Ureter (tissue), 1 donor: ENCODE results near the gene SAMD15. TPM values are rescaled to one million over a fixed set of nuclear protein-coding genes. Genes with fewer than 3 reads are reported as not detected.
A peak's percentile ranks its signal among the peaks of the same experiment; 100 is the strongest.
"Not testable (repeated sequence)": the region's sequence is repeated elsewhere in the genome, so short reads cannot be mapped to it uniquely, and the experiment has no call there.

ENCODE experiments used
- DNase-seq: peaks from one replicate; pipeline ENCODE4 v3.0.0-alpha.2; 2020; ENCODE audit warnings: low spot score
- total RNA-seq: library from RNA; stranded (reverse); gene quantifications from one replicate; pipeline ENCODE4 v1.2.4, GENCODE V29; 2023
- donor health status: DM: yes; HTN: yes; CAD: no.

SAMD15 gene
- total RNA-seq, 1 donor from 2014 or later: 1.8 TPM

DNA sequence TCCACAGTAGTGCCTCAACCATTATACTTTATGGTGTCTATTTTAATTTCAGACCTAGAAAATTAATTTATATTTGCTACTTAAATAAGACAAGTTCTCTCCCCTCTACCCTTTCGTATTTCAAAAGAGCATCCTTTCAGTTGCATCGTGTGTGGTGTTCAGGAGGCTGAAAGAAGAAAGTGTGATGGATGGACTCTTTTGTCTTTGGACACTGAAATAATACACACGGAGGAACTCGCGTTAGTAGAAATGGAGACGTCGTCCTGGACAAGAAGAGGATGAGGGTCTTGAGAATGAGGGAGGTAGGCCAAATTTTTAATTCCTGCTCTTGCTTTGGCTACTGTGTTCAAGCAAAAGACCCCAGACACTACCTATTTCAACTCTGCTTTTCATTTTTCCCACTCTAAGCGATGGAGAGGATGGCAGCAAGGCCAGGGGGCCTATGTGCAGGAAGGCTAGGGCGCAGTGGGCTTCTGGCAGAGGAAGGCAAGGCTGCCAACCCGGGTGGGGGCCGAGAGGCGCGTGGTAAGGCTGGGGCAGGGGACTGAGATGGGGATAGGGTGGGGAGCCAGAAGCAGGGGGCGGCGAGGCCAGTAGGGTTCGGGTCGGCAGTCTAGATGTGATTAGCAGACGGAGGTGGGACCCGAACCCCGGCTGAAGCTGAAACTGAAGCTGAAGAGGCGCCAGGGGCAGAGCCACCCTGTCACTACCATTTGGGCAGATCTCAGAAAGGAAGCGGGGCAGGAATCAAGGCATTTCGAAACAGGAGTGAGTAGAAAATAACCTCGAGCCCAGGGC lies 1.0 kb upstream of the SAMD15 start:
- DNase-seq: peak; percentile 43

GRCh38 chr14:77377502-77377844 lies 294 bp downstream of the SAMD15 start:
- DNase-seq: no peak

- DNase-seq: no peak
These were observed 1.5 kb downstream of the SAMD15 start for GRCh38 chr14:77378701-77379100.

GRCh38 chr14:77390188-77390587 lies 13.0 kb downstream of the SAMD15 start:
- no peak for DNase-seq

- no peak for DNase-seq
These were observed 23.0 kb downstream of the SAMD15 start for GRCh38 chr14:77400216-77400615.

- DNase-seq: no peak
These were observed 26.6 kb downstream of the SAMD15 start for GRCh38 chr14:77403768-77404167.

DNA sequence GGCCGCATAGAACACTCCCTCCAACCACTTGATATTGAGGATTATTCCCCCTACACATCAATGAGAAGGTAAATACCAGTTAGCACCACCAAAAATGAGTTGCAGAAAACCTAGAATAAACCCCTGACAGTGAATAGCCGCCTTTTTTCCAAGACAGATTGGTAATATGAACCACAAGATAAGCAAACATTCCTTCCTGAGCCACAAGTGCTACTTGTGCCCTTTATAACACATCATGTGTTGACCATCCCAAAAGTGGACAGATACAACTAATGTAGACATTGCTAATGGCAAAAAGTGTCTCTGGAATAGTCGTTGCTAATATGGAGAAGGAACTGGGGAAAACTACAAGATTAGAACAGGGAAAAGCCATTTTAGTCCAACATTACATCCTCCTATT lies 28.9 kb downstream of the SAMD15 start:
- DNase-seq: no peak

DNA sequence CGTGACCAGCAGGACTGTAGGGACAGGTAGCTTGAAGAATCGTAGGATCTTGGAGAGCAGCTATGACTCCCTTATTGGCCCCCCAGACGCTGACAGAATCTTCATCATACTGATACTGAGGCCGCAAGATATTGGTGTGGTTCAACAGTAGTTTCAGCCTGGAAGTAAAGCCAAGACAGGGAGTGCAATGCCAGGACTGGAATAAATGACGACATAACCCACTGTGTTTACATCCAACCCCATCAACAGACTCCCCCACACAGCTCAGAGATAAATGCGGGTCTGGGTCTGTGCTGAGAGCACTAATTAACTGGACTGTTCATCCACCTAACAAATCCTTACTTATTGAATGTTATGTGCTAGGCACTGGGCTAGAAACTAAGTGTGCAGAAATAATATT lies 29.5 kb downstream of the SAMD15 start:
- no peak for DNase-seq

DNA sequence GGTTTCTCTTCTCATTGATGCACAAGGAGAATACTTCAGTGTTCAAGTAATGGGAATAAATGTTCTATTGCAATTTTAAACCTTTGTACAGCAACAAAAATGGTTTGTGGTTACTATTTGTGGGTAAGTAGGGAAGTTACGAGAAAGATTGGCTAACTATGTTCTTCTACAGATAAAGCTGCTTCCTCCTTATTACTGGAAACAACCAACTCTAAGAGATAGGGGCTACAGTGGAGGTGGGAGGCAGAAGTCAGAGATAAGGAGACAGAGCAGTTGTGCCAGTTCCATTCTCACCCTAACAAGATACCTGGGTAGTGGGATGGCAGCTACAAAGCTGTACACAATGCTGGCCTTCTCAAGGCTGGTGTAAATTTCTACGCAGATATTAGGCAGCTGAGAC lies 30.0 kb downstream of the SAMD15 start:
- DNase-seq: no peak

- no peak for DNase-seq
These were observed 32.0 kb downstream of the SAMD15 start for GRCh38 chr14:77409131-77409533.

GRCh38 chr14:77415403-77416030 lies 38.3 kb downstream of the SAMD15 start:
- DNase-seq: not testable (repeated sequence)

DNA sequence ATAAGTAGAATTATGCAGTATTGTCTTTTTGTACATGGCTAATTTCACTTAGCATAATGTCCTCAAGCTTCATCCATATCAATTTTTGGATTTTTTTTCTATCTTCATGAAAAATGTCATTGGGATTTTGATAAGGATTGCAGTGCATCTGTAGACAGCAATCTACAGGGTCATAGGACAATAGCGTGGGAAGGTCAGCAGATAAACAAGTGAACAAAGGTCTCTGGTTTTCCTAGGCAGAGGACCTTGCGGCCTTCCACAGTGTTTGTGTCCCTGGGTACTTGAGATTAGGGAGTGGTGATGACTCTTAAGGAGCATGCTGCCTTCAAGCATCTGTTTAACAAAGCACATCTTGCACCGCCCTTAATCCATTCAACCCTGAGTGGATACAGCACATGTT lies 38.9 kb downstream of the SAMD15 start:
- DNase-seq: not testable (repeated sequence)

DNA sequence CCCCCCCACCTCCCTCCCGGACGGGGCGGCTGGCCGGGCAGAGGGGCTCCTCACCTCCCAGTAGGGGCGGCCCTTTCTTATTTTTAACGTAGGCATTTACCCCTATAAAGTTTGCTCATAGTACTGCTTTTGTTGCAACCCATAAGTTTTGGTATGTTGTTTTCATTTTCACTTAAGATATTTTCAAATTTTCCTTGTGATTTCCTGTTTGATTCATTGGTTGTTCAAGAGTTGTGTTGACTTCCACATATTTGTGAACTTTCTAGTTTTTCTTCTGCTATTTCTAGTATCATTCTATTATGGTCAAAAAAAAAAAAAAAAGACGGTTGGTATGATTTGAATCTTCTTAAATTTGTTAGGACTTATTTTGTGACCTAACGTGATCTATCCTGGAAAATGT lies 39.7 kb downstream of the SAMD15 start:
- no peak for DNase-seq

GRCh38 chr14:77421201-77421600 lies 44.0 kb downstream of the SAMD15 start:
- no peak for DNase-seq

GRCh38 chr14:77423423-77423822 lies 46.2 kb downstream of the SAMD15 start, which contains the start of gene NOXRED1:
NOXRED1 (minus strand) TSS chr14:77423523; CDS start chr14:77422889, 634 bp downstream.
- DNase-seq: no peak

DNA sequence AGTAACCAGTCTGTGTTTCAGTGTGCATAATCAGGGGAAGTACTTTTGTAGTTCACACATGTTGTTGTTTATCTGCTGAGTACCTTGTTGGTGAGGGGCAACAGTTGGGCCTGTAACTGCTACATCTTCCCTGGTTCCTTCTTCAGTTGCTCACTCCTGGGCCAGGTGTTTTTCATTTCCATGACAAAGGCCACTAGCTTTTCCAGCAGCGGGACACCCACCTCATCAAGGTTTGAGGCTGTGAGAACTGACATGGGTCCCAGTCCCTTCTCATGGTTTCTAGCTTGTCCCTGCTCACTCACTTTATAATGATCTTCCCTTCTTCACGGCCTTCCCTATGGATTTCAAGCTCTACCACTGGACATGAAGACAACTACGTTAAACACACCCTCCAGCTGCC lies 47.7 kb downstream of the SAMD15 start:
- no peak for DNase-seq

- DNase-seq: no peak
These were observed 49.2 kb downstream of the SAMD15 start for GRCh38 chr14:77426396-77426795.

GRCh38 chr14:77436042-77436441 lies 58.9 kb downstream of the SAMD15 start:
- no peak for DNase-seq

DNA sequence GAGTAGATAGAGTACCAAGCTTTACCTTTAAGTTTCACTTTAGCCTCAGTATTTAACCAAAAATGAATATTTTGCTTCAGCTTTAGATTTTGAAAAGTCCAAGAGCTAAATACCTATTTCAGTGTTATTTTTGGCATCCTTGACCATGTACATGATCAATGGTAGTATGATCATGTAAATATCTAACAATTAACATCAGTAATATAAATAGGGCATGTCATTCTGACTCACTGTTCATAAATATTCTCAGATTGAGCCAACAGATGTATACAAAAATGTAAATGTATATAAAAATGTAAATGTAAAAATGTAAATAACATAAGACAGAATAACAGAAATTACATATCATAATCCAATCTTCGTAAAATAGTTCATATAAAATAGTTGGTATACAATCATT lies 61.4 kb downstream of the SAMD15 start:
- DNase-seq: no peak

DNA sequence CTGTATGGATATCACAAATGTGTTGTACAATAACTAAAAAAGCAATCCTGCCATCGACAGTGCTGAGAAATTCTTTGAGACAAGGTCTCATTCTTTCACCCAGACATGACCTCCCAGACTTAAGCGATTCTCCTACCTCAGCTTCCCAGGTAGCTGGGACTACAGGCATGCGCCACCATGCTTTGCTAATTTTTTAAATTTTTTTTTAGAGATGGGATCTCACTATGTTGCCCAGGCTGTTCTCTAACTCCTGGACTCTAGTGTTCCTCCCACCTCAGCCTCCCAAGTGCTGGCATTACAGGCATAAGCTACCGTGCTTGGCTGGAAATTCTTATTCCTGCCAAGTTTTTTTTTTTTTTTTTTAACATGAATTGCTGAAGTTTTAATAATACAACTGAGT lies 62.7 kb downstream of the SAMD15 start:
- no peak for DNase-seq
